Tibial nerve (tissue), 4 donors: ENCODE measurements around the gene STRA8. TPM values are rescaled to one million over a fixed set of nuclear protein-coding genes. Genes with fewer than 3 reads are reported as not detected.

Experiments used
- DNase-seq, 2 donors: peaks; one replicate each; pipeline ENCODE4 v3.0.0-alpha.2; 2019; ENCODE audit warnings: low spot score in 2 of 2
- H3K27ac ChIP-seq, 4 donors: fragments of 200-600 bp; sonication (generic) in 3 of 4; one replicate each; pipeline ENCODE4 v1.5.1; 2017 to 2019; ENCODE audit warnings: mild to moderate bottlenecking in 1 of 4
- H3K27me3 ChIP-seq, 2 donors: fragments of 200-600 bp; sonication (generic) in 1 of 2; one replicate each; pipeline versions ENCODE4 v1.5.1 to v1.6.0; 2017 to 2019
- H3K36me3 ChIP-seq, 3 donors: fragments of 200-600 bp; sonication (generic); one replicate each; pipeline ENCODE4 v1.5.1; 2018 to 2019
- H3K4me1 ChIP-seq, 4 donors: fragments of 200-600 bp; sonication (generic) in 3 of 4; one replicate each; pipeline ENCODE4 v1.5.1; 2017 to 2019
- H3K4me3 ChIP-seq, 4 donors: fragments of 200-600 bp; sonication (generic) in 3 of 4; one replicate each; pipeline ENCODE4 v1.5.1; 2017 to 2019; ENCODE audit warnings: mild to moderate bottlenecking in 1 of 4, moderate library complexity in 1 of 4
- H3K9me3 ChIP-seq, 4 donors: fragments of 200-600 bp; sonication (generic) in 3 of 4; one replicate each; pipeline ENCODE4 v1.5.1; 2017 to 2019
- CTCF ChIP-seq, 5 experiments: fragments of 200-600 bp in 3 of 5; fragments of 450-650 bp in 2 of 5; sonication (generic) in 3 of 5; IDR thresholded peaks; one replicate each; pipeline ENCODE4 v1.5.1; 2016 to 2019; ENCODE audit warnings: antibody characterized with exemption in 5 of 5, mild to moderate bottlenecking in 3 of 5, moderate library complexity in 2 of 5
- EP300 ChIP-seq, 2 donors: sonication (generic); formaldehyde crosslinking; IDR thresholded peaks; one replicate each; pipeline ENCODE4 v1.6.1; 2017; ENCODE audit warnings: antibody characterized with exemption in 2 of 2, mild to moderate bottlenecking in 1 of 2
- POLR2A ChIP-seq, 2 donors: fragments of 450-650 bp; IDR thresholded peaks; one replicate each; pipeline ENCODE4 v1.6.1; 2017; ENCODE audit warnings: antibody characterized with exemption in 2 of 2, mild to moderate bottlenecking in 2 of 2, moderate library complexity in 2 of 2
- WGBS, 2 donors: methylation state at CpG; one replicate each; pipeline ENCODE4 v1.1.5; 2018; 5-methylcytosine and 5-hydroxymethylcytosine counted together
- total RNA-seq, 4 donors: library from RNA; depleted of rRNA; stranded (reverse); fragments of >200 nt; gene quantifications; one replicate each; pipeline ENCODE4 v1.1.0, GENCODE V29; 2016

STRA8 gene
- total RNA-seq, 4 donors from 2014 or later, result not detected

- Histone ChIP-seq H3K4me3 (no peak overlapping the region), H3K9me3 (no peaks in the 10 kb centered on the region), H3K4me1 (peaks cover 0 to 4% (median 0%) of the 10 kb centered on the region in 4 donors), H3K27me3 (no peaks in the 10 kb centered on the region), H3K27ac (no peak overlapping the region), H3K36me3 (peaks cover 0 to 100% (median 14%) of the 10 kb centered on the region in 3 donors)
- 95% methylated on average over 2 of the region's 2 CpGs for WGBS, 2 donors
- no peak for DNase-seq
- no peak for TF ChIP-seq POLR2A (IDR thresholded peaks at IDR 0.05)
- TF ChIP-seq EP300 (IDR thresholded peaks at IDR 0.05), result no peak
- no peak for TF ChIP-seq CTCF (IDR thresholded peaks at IDR 0.05)
Observed at GRCh38 chr7:135197343-135197742, 36.3 kb upstream of the STRA8 start.

GRCh38 chr7:135197906-135198655 lies 35.6 kb upstream of the STRA8 start:
- no peaks in the 10 kb centered on the region for H3K27me3 ChIP-seq
- H3K27ac ChIP-seq, result no peak overlapping the region
- whole genome bisulfite sequencing, 2 donors, result 89 to 92% methylated on average over 14 to 15 of the region's 15 CpGs
- no peak overlapping the region for H3K4me3 ChIP-seq
- no peaks in the 10 kb centered on the region for H3K9me3 ChIP-seq
- DNase-seq, result no peak
- peaks cover 0 to 100% (median 14%) of the 10 kb centered on the region in 3 donors for H3K36me3 ChIP-seq
- no peak for TF ChIP-seq CTCF (IDR thresholded peaks at IDR 0.05)
- TF ChIP-seq EP300 (IDR thresholded peaks at IDR 0.05), result no peak
- TF ChIP-seq POLR2A (IDR thresholded peaks at IDR 0.05), result no peak
- peaks cover 0 to 4% (median 0%) of the 10 kb centered on the region in 4 donors for H3K4me1 ChIP-seq

GRCh38 chr7:135199439-135199838 lies 34.2 kb upstream of the STRA8 start:
- Histone ChIP-seq H3K36me3 (peaks cover 0 to 100% (median 14%) of the 10 kb centered on the region in 3 donors), H3K4me1 (peaks cover 0 to 4% (median 0%) of the 10 kb centered on the region in 4 donors), H3K9me3 (no peaks in the 10 kb centered on the region), H3K27ac (no peak overlapping the region), H3K27me3 (no peaks in the 10 kb centered on the region), H3K4me3 (no peak overlapping the region)
- 71 to 81% methylated on average over 4 of the region's 4 CpGs for WGBS, 2 donors
- DNase-seq, result no peak
- TF ChIP-seq CTCF (IDR thresholded peaks at IDR 0.05) (no peak), POLR2A (IDR thresholded peaks at IDR 0.05) (no peak), EP300 (IDR thresholded peaks at IDR 0.05) (no peak)

- no peak overlapping the region for H3K4me3 ChIP-seq
- H3K4me1 ChIP-seq, result peaks cover 0 to 4% (median 0%) of the 10 kb centered on the region in 4 donors
- no peak for DNase-seq
- no peak for TF ChIP-seq CTCF (IDR thresholded peaks at IDR 0.05)
- TF ChIP-seq POLR2A (IDR thresholded peaks at IDR 0.05), result no peak
- TF ChIP-seq EP300 (IDR thresholded peaks at IDR 0.05), result no peak
- H3K36me3 ChIP-seq, result peaks cover 0 to 100% (median 14%) of the 10 kb centered on the region in 3 donors
- WGBS, 2 donors, result 50 to 68% methylated on average over 3 of the region's 3 CpGs
- H3K9me3 ChIP-seq, result no peaks in the 10 kb centered on the region
- H3K27ac ChIP-seq, result no peak overlapping the region
- no peaks in the 10 kb centered on the region for H3K27me3 ChIP-seq
Observed at GRCh38 chr7:135200821-135201331, 32.8 kb upstream of the STRA8 start.

GRCh38 chr7:135201350-135201749 lies 32.3 kb upstream of the STRA8 start:
- Histone ChIP-seq H3K9me3 (no peaks in the 10 kb centered on the region), H3K36me3 (peaks cover 0 to 100% (median 14%) of the 10 kb centered on the region in 3 donors), H3K4me3 (no peak overlapping the region), H3K27me3 (no peaks in the 10 kb centered on the region), H3K4me1 (peaks cover 0 to 4% (median 0%) of the 10 kb centered on the region in 4 donors), H3K27ac (no peak overlapping the region)
- TF ChIP-seq POLR2A (IDR thresholded peaks at IDR 0.05), result no peak
- no peak for TF ChIP-seq CTCF (IDR thresholded peaks at IDR 0.05)
- TF ChIP-seq EP300 (IDR thresholded peaks at IDR 0.05), result no peak
- DNase-seq, result no peak
- 54 to 65% methylated on average over 2 of the region's 2 CpGs for WGBS, 2 donors
